IMR-90 (cell line): Measurements from ENCODE around the gene SRRD. TPM values are rescaled to one million over a fixed set of nuclear protein-coding genes. Genes with fewer than 3 reads are reported as not detected.

Source experiments
- ATAC-seq: fragments of 200-7000 bp; cut with Tn5 transposase; 2 replicates; pipeline ENCODE4 v1.9.1; 2020; ENCODE audit warnings: low read depth, mild to moderate bottlenecking, moderate library complexity
- BruUV-seq: library from RNA; stranded (reverse); fragments of 400-500 nt; replicated peaks from 2 replicates; lab custom pipeline; 2021; lab: Mats Ljungman, UMichigan
- CTCF ChIA-PET: fragments of 300-600 bp; formaldehyde crosslinking; extraction: SDS; loops from one replicate; lab custom pipeline; 2021; ENCODE audit warnings: antibody characterized with exemption; lab: Yijun Ruan, JAX
- POLR2A ChIA-PET: fragments of 300-600 bp; sonication (Branson Sonifier 250); formaldehyde crosslinking; loops from one replicate; lab custom pipeline; 2022; ENCODE audit warnings: antibody characterized with exemption; ENCODE audit not compliant: unreplicated experiment; lab: Charles Lee
- DNase-seq: peaks from one replicate; pipeline ENCODE4 v3.0.0; 2013
- H2AFZ ChIP-seq: replicated peaks from 2 replicates; pipeline ENCODE3; 2013; ENCODE audit warnings: low read length, mild to moderate bottlenecking; ENCODE audit not compliant: poor library complexity
- H2AK5ac ChIP-seq: 2 replicates; pipeline ENCODE4 v1.6.1; 2013; ENCODE audit warnings: low read depth, low read length, inconsistent platforms
- H2AK9ac ChIP-seq: replicated peaks from 2 replicates; pipeline ENCODE3; 2013; ENCODE audit warnings: mild to moderate bottlenecking, low read depth, low read length, moderate library complexity; ENCODE audit not compliant: poor library complexity
- H2BK120ac ChIP-seq: 2 replicates; pipeline ENCODE4 v1.6.1; 2013; ENCODE audit warnings: low read depth, low read length, inconsistent platforms
- H2BK15ac ChIP-seq: 3 replicates; pipeline ENCODE4 v1.6.1; 2013; ENCODE audit warnings: low read depth, low read length, inconsistent platforms
- H2BK20ac ChIP-seq: 2 replicates; pipeline ENCODE4 v1.6.1; 2013; ENCODE audit warnings: low read depth, mild to moderate bottlenecking, inconsistent platforms, low read length, moderate library complexity
- H2BK5ac ChIP-seq: 2 replicates; pipeline ENCODE4 v1.6.1; 2013; ENCODE audit warnings: mild to moderate bottlenecking, low read depth, low read length, inconsistent platforms; ENCODE audit not compliant: poor library complexity, severe bottlenecking
- H3K14ac ChIP-seq: replicated peaks from 2 replicates; pipeline ENCODE4 v1.6.1; 2013; ENCODE audit warnings: low read depth, low read length, inconsistent platforms
- H3K18ac ChIP-seq: 2 replicates; pipeline ENCODE4 v1.6.1; 2013; ENCODE audit warnings: low read depth, low read length, control low read depth
- H3K23ac ChIP-seq: 2 replicates; pipeline ENCODE4 v1.6.1; 2013; ENCODE audit warnings: low read depth, low read length, inconsistent platforms
- H3K27ac ChIP-seq: 2 replicates; pipeline ENCODE4 v1.5.1; 2013; ENCODE audit warnings: mild to moderate bottlenecking, control low read depth, low read length; ENCODE audit not compliant: insufficient read depth
- H3K27me3 ChIP-seq: 2 replicates; pipeline ENCODE4 v1.6.1; 2013; ENCODE audit warnings: low read length; ENCODE audit not compliant: control insufficient read depth, insufficient read depth
- H3K36me3 ChIP-seq: 2 replicates; pipeline ENCODE4 v1.6.1; 2013; ENCODE audit warnings: low read length, mixed read lengths; ENCODE audit not compliant: control insufficient read depth, insufficient read depth
- H3K4ac ChIP-seq: 2 replicates; pipeline ENCODE4 v1.6.1; 2013; ENCODE audit warnings: low read depth, low read length, inconsistent platforms
- H3K4me1 ChIP-seq: 2 replicates; pipeline ENCODE4 v1.6.1; 2013; ENCODE audit warnings: low read length, mixed read lengths; ENCODE audit not compliant: control insufficient read depth, insufficient read depth
- H3K4me2 ChIP-seq: 2 replicates; pipeline ENCODE4 v1.6.1; 2013; ENCODE audit warnings: low read depth, mild to moderate bottlenecking, control low read depth, low read length, moderate library complexity
- H3K4me3 ChIP-seq: 2 replicates; pipeline ENCODE4 v1.5.1; 2013; ENCODE audit warnings: low read depth, mild to moderate bottlenecking, control low read depth, low read length, moderate library complexity; ENCODE audit not compliant: insufficient read depth
- H3K56ac ChIP-seq: 2 replicates; pipeline ENCODE4 v1.6.1; 2013; ENCODE audit warnings: low read length, inconsistent platforms; ENCODE audit not compliant: insufficient read depth; ENCODE audit errors: extremely low read depth
- H3K79me1 ChIP-seq, 2 experiments: 2 replicates each; pipeline ENCODE4 v1.6.1; 2013; ENCODE audit warnings: low read length in 2 of 2, inconsistent platforms in 1 of 2, low read depth in 1 of 2
- H3K9ac ChIP-seq: 2 replicates; pipeline ENCODE4 v1.6.1; 2013; ENCODE audit warnings: low read depth, low read length, control low read depth
- H3K9me1 ChIP-seq: 2 replicates; pipeline ENCODE4 v1.6.1; 2013; ENCODE audit warnings: low read length, inconsistent platforms; ENCODE audit not compliant: insufficient read depth
- H3K9me3 ChIP-seq: 2 replicates; pipeline ENCODE4 v1.6.1; 2013; ENCODE audit warnings: low read length; ENCODE audit not compliant: control insufficient read depth, insufficient read depth
- H4K20me1 ChIP-seq: 2 replicates; pipeline ENCODE4 v1.6.1; 2013; ENCODE audit warnings: low read length, inconsistent platforms; ENCODE audit not compliant: insufficient read depth
- H4K5ac ChIP-seq: 2 replicates; pipeline ENCODE4 v1.6.1; 2013; ENCODE audit warnings: mild to moderate bottlenecking, low read depth, low read length, control low read depth
- H4K8ac ChIP-seq, 2 experiments: 2 replicates each; pipeline ENCODE4 v1.6.1; 2013; ENCODE audit warnings: low read depth in 2 of 2, low read length in 2 of 2, control low read depth in 1 of 2, inconsistent platforms in 1 of 2
- H4K91ac ChIP-seq: 2 replicates; pipeline ENCODE4 v1.6.1; 2013; ENCODE audit warnings: low read depth, low read length, inconsistent platforms; ENCODE audit not compliant: insufficient read depth
- BHLHE40 ChIP-seq: fragments of 150-350 bp; IDR thresholded peaks from 2 replicates; pipeline ENCODE4 v1.6.1; 2016; ENCODE audit warnings: mild to moderate bottlenecking, low read depth, low read length
- CEBPB ChIP-seq: IDR thresholded peaks from 2 replicates; pipeline ENCODE4 v1.6.1; 2012; ENCODE audit warnings: low read depth, low read length, improper control_type of control experiment
- CHD1 ChIP-seq: IDR thresholded peaks from 2 replicates; pipeline ENCODE4 v1.6.1; 2012; ENCODE audit warnings: low read depth, low read length, improper control_type of control experiment
- FOS ChIP-seq: fragments of 150-350 bp; IDR thresholded peaks from 2 replicates; pipeline ENCODE4 v1.6.1; 2016; ENCODE audit warnings: low read depth, low read length
- MAFK ChIP-seq: IDR thresholded peaks from 2 replicates; pipeline ENCODE4 v1.6.1; 2012; ENCODE audit warnings: low read depth, low read length, improper control_type of control experiment
- MXI1 ChIP-seq: IDR thresholded peaks from 2 replicates; pipeline ENCODE4 v1.6.1; 2012; ENCODE audit warnings: low read depth, mild to moderate bottlenecking, low read length, moderate library complexity, borderline replicate concordance
- NFE2L2 ChIP-seq: fragments of 150-350 bp; IDR thresholded peaks from 2 replicates; pipeline ENCODE4 v1.6.1; 2016; ENCODE audit warnings: low read depth, mild to moderate bottlenecking, low read length
- RAD21 ChIP-seq: IDR thresholded peaks from 2 replicates; pipeline ENCODE4 v1.6.1; 2012; ENCODE audit warnings: low read length, improper control_type of control experiment
- RFX5 ChIP-seq: IDR thresholded peaks from 2 replicates; pipeline ENCODE4 v1.8.0; 2012; ENCODE audit warnings: low read depth, mild to moderate bottlenecking, low read length, moderate library complexity
- WGBS, 2 experiments: methylation state at CpG; one replicate each; pipeline versions ENCODE4 v1.1.5 to v1.1.7; 2013; ENCODE audit warnings: missing lambda C conversion rate in 2 of 2; ENCODE audit not compliant: insufficient read length in 1 of 2; ENCODE audit errors: extremely low coverage in 2 of 2; 5-methylcytosine and 5-hydroxymethylcytosine counted together
- dilution Hi-C: fragments of 300-500 bp; cut with HindIII; formaldehyde crosslinking; loops from one replicate; pipeline ENCODE4 v1.14.3; 2018; ENCODE audit warnings: low sequenced_read_pairs; ENCODE audit not compliant: unreplicated experiment
- in situ Hi-C: fragments of 300-500 bp; cut with MboI; formaldehyde crosslinking; loops from 3 replicates; pipeline ENCODE4 v1.14.3; 2019; ENCODE audit warnings: low sequenced_read_pairs, inconsistent platforms, mixed read lengths
- intact Hi-C: fragments of 100-400 bp; cut with micrococcal nuclease; formaldehyde crosslinking; loops from 2 replicates; pipeline ENCODE4 v1.10.0; 2022
- polyA plus RNA-seq, 3 experiments: library from polyadenylated mRNA; depleted of rRNA; stranded (reverse); fragments of >200 nt; gene quantifications; 2 replicates each; pipeline ENCODE4 v1.2.3, GENCODE V29; 2012; ENCODE audit warnings: low replicate concordance in 1 of 3
- total RNA-seq: library from RNA; depleted of rRNA; stranded (reverse); fragments of >200 nt; gene quantifications from 2 replicates; pipeline ENCODE4 v1.2.3, GENCODE V29; 2012
- TF ChIP-seq, protein P1 (sequence below): fragments of 150-350 bp; IDR thresholded peaks from 2 replicates; pipeline ENCODE4 v1.6.1; 2017; ENCODE audit warnings: mild to moderate bottlenecking, antibody characterized with exemption, low read length, low read depth
- TF ChIP-seq, protein P2 (sequence below): fragments of 150-350 bp; IDR thresholded peaks from 2 replicates; pipeline ENCODE4 v1.6.1; 2016; ENCODE audit warnings: low read depth, mild to moderate bottlenecking, low read length, moderate library complexity, borderline replicate concordance

Gene SRRD
- total and polyA plus RNA-seq, 2 of the 4 experiments (the other 2 are of a cell fraction): 18.3 to 24.0 TPM

DNA sequence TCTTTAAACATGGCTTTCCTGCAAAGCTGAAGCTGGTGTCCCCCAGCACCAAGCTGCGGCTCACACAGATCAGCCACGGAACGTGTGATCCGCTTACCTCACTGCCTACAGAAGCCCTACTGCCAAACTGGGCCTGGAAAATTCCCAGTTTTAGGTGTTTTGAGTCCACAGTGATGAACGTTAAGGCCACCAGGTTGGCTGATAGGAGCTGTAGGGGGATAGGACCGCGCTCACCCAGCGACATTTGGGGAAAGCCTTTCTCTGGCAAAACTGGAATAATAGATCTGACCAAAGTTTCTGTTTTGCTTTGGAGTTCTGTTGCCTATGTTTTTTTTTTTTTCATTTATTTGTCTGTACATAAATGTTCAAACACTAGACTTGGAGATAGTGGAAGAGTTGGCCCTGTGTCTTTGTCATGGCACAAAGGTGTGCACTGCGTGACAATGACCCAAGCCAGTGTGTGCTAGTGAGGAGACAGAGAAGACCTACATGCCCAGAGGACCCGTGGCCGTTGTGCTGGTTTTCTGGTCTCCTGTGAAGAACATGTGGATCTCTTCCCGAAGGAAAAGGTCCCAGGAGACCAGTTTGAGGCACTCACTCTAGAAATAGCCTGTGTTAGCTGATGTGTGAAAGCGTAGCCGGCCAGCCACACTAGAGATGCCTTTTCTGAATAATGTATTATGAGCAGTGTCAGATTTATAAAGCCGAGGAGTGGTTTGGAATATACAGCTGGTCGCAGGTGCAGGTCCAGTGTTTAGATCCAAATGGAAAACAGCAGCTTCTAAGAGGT lies 39.6 kb upstream of the SRRD start:
- intact Hi-C loops: no loop called here
- H4K8ac ChIP-seq: no peak overlapping the region
- H3K4me3 ChIP-seq: no peak overlapping the region
- dilution Hi-C loops: no loop called here
- H3K23ac ChIP-seq: no peak overlapping the region
- no TSS peak for BruUV-seq
- no peak overlapping the region for H2BK15ac ChIP-seq
- WGBS, 2 experiments: 76% methylated on average over 6 of the region's 16 CpGs; no CpG with 5 or more reads in 1 of the 2 experiments
- no peak overlapping the region for H3K56ac ChIP-seq
- no peak overlapping the region for H2BK120ac ChIP-seq
- H3K18ac ChIP-seq: no peak overlapping the region
- H4K5ac ChIP-seq: no peak overlapping the region
- H4K91ac ChIP-seq: no peak overlapping the region
- no peak overlapping the region for H3K27ac ChIP-seq
- no peaks in the 10 kb centered on the region for H3K27me3 ChIP-seq
- no peaks in the 10 kb centered on the region for H3K79me1 ChIP-seq
- H3K9me1 ChIP-seq: no peaks in the 10 kb centered on the region
- H3K9ac ChIP-seq: no peak overlapping the region
- in situ Hi-C loops: no loop called here
- no peaks in the 10 kb centered on the region; the same call in 1 of the 2 replicates for H3K4me1 ChIP-seq
- no peak for ATAC-seq
- no peak overlapping the region for H2AK5ac ChIP-seq
- H3K14ac ChIP-seq: no peak overlapping the region
- H3K4me2 ChIP-seq: no peak overlapping the region
- H2AK9ac ChIP-seq: no peak overlapping the region
- POLR2A ChIA-PET: no interaction called here
- no peaks in the 10 kb centered on the region for H3K9me3 ChIP-seq
- no peaks in the 10 kb centered on the region for H3K36me3 ChIP-seq
- no peak overlapping the region for H2BK20ac ChIP-seq
- no peak overlapping the region for H2AFZ ChIP-seq
- TF ChIP-seq CEBPB (no peak), FOS (no peak), RFX5 (no peak), CHD1 (no peak), MAFK (no peak), NFE2L2 (no peak), MXI1 (no peak), BHLHE40 (no peak), RAD21 (no peak)
- TF ChIP-seq, protein P1, sequence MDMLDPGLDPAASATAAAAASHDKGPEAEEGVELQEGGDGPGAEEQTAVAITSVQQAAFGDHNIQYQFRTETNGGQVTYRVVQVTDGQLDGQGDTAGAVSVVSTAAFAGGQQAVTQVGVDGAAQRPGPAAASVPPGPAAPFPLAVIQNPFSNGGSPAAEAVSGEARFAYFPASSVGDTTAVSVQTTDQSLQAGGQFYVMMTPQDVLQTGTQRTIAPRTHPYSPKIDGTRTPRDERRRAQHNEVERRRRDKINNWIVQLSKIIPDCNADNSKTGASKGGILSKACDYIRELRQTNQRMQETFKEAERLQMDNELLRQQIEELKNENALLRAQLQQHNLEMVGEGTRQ: no peak
- TF ChIP-seq, protein P2, sequence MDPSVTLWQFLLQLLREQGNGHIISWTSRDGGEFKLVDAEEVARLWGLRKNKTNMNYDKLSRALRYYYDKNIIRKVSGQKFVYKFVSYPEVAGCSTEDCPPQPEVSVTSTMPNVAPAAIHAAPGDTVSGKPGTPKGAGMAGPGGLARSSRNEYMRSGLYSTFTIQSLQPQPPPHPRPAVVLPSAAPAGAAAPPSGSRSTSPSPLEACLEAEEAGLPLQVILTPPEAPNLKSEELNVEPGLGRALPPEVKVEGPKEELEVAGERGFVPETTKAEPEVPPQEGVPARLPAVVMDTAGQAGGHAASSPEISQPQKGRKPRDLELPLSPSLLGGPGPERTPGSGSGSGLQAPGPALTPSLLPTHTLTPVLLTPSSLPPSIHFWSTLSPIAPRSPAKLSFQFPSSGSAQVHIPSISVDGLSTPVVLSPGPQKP: no peak
- no peak overlapping the region for H3K4ac ChIP-seq
- no peak for DNase-seq
- H2BK5ac ChIP-seq: no peak overlapping the region
- H4K20me1 ChIP-seq: no peaks in the 10 kb centered on the region
- CTCF ChIA-PET: no interaction called here
